ENCODE data around the gene TMEM252.

TMEM252 gene

DNA sequence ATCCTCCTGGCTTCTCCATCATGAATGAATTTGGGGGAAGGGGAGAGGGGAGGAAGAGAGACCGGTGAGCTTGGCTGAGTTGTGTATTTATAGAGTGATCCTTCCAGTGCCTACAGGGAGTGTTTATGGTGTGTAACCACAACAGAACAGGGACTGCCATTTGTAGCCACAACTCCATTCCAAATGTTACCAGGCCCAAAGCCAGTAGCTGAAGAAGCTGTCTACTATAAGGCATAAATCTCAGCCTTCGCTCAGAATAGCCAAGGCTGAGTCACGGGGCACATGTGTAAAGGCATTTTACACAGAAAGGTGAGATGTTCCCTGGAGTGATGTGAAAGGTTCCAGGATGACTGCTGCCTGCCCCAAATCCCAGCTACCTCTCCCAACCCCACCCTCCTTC lies 2.5 kb downstream of the TMEM252 start:
- no peak for DNase-seq

DNA sequence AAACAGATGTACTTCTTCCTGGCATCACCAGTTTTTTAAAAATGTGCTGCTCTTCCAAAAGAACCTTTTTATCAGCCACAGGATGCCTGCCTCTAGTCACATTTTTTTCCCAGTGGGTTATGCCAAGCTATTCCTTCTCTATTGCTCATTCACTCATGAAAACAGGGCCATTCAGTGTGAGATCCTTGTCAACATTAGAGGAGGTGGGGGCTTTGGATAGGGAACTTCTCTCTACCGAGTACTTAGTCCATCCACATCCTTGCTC lies 3.1 kb downstream of the TMEM252 start:
- no peak for DNase-seq

DNA sequence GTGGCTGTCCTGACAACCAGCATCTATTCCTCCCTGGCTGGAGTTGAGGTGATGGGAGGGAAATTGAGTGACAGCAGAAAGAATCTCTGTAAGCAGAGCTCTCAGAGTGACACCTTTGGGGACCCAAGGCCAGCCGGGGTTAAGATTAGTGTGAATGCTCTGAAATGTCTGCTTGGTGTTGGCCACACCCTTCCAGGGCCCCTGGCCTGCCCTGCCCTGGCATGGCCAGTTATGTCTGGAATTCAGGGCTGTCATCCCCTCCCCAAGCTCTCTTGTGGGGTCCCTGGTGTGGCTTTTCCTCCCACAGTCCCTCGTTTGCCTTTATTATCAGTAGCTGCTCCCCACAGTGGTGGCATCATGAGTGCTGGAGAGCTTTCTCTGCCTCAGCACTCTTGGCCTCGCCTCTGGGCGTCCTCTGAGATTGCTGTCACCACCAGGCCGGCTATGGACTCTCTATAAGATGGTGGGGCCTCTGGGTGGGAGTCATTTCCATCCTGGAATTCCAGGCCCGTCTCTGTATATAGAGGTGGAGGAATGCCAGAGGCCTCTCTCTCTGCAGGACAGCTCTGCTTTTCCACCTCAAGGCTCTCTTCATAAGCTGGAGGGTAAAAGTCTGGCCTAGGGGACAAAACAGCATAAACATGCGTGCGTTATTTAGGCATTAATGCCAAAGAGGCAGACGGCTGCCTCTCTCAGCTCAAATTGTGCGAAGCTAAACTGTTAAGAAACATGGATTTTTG lies 3.6 kb downstream of the TMEM252 start:
- DNase-seq: no peak

DNA sequence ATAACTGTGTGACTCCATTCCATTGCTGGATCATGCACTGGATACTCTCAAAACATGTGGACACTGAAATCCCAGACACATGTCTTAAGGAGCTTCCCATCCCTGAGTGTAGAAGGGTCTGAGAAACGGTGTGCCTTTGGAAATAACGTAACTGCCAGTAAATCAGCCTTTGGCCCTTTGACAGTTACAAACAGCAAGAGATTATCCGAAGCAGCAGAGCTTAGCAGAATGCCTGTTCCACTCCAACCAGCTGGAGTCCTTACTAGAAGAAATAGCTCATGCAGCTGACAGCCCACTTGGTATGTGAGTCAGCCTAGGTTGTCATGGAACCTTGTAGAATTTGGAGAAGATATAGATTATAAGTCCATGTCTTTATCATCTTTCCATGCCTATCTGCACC lies 7.0 kb downstream of the TMEM252 start:
- DNase-seq: no peak

DNA sequence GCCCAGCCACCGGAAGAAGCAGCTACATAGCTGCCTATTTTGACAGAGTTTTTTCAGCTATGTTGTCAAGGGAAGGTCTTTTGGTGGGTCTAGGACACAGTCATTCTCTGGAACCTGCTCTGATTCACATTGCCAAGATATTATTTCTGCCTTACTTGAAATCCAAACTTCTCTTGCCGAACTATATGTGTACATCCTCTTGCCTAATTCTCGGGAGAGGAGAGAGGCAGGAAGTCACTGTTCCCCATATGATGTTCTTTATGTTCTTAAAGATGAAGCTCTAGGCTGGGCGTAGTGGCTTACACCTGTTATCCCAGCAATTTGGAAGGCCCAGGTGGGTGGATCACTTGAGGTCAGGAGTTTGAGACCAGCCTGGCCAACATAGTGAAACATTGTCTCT lies 8.6 kb downstream of the TMEM252 start:
- DNase-seq: no peak

DNA sequence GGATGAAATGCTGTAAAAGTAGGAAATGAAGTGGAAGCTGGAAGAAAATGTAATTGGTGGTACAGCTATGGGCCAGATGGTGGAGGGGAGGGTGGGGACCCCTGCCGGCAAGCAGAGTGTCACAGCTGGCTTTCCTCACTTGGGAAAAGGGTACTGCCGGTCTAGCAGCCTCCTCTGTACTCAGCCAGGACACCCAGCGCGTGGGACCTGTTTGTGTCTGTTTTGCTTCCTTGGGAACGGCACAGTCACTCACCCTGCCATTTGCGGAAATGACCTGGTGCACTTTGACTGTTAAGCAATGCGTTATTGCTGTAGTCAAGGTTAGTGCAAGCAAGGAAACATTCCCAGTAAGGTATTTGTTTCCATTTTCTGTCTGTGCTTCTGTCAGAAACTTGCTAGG lies 10.1 kb downstream of the TMEM252 start:
- DNase-seq: no peak

DNA sequence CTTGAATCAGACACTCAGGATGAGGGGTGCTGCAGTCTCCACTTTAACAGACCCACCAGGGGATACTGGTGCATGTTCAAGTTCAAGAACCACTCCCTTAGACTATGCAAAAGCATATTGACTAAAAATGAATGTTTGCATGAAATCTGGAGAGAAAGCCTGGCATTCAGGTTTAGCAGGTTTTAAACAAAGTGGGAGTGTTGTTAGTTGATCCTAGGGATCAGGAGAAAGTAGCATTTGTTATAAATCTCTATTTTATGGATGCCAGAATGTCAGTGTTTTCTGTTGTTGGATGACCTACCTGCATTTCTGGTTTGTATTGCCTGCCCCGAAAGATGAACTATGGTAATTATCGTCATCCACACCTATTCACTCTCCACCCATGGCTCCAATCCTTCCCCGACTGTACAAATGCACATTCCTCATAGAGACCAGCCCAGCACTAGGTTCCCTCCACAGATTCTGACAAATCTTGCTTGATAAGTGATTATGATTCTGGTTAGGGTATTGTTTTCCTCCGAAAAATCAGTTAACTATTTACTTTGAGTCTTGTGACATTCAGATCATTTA lies 17.2 kb downstream of the TMEM252 start:
- no peak for DNase-seq

DNA sequence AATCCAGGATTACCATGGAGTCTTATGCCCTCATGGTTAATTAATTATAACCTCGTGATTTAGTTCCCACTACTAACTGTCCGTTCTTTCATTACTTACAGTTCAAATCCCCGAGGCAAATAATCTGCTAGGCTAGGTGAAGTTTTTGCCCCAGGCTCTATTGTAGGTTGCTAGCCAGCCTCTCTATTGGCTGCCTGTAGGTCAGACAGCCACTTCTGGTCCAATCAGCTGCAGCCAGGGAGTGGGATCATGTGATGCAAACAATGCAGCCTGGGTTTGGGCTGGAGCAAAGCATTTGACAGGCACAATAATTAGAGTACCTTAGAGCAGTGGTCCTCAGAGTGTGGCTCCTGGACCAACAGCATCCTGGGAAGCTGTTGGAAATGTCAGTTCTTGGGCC lies 17.7 kb downstream of the TMEM252 start:
- no peak for DNase-seq

DNA sequence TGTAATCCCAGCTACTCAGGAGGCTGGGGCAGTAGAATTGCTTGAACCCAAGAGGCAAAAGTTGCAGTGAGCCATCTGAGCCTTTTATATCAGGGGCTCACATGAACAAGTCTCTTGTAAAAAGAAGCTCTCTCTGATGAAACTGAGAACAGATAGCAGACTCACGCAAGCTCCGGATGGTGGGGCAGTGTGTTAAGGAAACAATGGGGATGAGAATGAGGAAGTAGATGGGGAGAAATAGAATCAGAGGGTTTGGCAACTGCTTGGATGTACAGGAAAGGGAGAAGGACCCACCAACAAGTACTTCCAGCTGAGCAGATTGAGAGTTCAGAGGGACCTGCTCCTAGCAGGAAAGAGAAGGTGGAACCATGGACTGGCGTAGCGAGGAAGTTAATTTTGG lies 18.6 kb downstream of the TMEM252 start:
- DNase-seq: no peak

DNA sequence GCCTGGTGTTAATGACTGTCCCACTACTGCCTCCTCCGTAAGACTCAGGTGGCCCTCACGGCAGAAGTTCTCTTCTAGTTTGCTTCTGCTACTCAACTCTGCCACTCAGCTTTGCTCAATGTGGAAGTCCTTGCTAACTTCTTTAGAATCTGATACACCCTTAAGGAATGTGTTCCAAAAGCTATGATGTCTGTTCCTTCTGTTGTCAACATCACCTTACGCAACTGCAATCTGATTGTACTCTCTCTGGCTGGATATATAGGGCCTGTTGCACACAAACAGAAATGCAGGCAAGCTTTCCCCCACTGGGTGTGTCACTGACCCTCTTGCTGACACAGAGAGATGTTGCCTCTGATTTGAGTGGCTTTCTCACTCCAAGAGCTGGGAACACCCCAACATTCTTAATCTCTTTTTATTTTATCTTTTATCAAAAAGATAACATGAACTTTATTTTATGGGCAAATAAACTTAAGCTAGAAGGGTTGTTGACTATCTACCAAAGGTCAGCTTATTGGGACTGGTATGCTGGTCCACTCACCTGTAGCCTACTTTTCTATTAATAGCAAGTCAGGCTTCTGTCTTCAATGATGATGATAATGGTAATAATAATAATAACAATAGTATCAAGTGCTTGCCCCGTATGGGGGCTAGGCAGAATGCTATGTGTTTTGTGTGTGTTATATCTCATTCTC lies 25.2 kb downstream of the TMEM252 start:
- DNase-seq: no peak

DNA sequence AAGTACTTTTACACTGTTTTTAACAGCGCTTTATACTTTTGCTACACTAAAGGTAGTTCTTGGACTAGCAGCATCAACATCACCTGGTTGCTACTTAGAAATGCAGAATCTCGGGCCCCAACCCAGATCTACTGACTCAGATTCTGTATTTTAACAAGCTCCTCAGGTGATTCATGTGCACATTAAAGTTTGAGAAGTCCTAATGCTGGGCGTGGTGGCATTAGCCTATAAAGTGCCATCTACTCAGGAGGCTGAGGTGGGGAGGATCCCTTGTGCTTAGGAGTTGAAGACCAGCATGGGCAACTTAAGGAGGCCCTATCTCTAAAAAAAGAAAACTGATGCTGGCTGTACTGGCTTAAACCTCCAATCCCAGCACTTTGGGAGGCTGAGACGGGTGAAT lies 26.7 kb downstream of the TMEM252 start:
- DNase-seq: no peak

DNA sequence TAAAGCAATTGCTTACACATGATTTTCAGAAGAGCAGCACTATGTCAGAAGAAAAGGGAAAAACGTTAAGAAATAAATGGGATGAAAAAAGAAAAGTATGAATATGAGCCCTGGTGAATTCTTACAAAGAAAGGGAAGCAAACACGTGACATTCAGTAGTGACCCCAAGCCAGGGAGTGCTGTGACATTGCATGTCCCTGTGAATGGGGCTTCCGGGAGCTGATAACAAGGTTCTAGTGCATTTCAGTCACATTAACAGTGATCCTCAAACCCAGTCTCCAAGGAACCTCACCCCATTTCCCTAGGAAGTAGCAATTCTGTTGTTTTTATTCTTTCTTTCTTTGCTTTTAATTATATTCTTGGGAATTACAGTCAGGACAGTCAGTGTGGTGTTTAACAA lies 27.3 kb downstream of the TMEM252 start:
- DNase-seq: no peak

DNA sequence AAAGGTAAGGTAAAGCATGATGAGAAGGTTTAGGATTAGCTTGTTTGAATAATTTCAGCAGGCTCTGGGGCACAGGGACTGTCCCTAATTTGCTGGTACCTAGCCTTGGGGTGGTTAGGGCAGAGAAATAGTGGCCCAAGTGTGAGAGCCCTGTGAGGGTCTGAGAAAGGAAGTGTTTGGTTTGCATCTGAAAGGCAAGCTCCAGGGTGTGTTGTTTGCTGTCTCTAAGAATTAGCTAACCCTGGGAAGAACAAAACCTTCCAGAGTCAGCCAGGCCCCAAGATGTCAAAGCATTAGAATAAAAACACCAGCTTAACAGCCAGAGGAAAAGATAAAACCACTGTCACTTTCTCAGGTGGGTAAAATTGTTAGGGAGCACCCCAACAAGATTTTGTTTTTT lies 31.0 kb downstream of the TMEM252 start:
- DNase-seq: no peak

DNA sequence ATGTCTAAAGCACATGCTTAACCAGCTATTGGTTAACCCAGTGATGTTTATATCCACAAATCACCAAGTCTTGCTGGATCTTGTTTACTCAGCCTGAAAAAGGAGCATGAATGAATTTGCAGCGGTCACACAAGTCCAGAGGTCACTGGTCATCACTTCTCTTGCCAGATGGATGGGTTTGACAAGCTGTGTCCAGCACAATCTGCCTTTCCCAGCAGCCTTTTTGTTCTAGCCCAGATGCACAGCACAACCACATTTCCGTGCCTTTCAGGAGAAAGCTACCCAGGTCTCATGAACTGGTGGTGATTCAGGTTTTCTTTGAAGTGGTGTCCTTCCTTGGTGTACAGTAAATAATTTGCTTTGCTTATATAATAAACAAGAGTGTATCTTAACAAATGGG lies 32.1 kb downstream of the TMEM252 start:
- DNase-seq: no peak

DNA sequence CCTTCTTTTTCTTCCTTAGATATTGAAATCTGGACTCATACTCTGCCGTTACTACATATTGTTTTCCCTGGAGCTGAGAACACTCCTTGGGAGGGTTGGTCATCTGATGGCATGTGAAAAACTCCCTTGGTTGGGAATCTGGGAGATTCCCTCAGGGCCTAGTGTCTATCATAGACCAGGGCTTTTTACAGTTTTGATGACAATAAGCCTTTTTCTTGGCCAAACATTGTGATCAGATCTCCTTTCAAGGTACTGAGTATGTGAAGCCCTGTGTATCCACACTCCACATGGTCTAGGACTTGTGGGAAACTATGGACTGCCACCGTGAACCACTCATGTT lies 32.9 kb downstream of the TMEM252 start:
- no peak for DNase-seq

DNA sequence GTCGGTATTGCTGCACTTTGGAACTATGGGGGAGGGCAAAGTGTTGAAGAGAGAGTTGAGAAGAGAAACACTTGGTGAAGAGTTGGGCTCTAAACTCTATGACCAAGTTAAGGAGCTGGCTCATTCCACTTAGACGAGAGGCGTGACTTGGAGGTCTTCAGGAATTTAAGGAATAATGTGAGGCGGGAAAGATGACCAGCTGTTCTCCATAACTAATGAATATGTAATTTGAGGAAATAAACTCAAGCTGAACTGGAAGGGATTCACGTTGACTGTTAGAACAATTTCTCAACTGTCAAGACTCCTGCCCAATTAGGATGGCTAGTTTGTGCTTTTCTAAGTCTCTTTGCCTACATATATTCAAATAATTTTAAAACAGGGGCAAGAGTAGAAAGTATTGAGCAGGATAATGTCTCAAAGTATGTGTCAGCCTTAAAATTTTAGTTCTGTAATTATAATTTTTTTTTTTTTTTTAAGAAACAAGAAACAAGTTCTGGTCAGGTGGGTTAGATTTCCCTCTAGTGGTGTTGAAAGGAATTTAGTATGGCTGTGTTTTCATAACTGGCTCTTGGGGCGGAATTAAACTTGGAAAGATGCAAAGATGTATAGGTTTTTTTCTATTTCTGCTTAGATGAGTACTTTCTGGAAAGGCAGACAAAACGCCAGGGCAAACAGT lies 33.4 kb downstream of the TMEM252 start:
- peak; percentile 0 for DNase-seq

DNA sequence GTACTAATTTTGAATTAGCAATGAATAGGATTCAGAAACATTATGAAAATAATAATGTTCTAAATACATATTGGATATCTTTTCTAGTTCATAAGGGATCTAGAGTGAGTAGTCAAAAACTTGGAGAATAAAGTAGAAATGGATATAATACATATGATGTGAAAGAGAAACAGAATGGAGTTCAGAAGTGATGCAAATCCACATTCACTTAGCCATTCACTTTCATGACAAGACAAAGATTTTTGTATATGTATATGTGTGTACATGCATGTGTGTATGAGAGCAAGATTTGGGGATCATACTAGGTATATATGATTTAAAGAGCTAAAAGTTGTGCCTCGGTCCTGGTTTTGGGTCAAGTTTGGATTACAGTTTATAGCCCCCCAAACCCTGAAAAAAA lies 34.1 kb downstream of the TMEM252 start:
- no peak for DNase-seq

DNA sequence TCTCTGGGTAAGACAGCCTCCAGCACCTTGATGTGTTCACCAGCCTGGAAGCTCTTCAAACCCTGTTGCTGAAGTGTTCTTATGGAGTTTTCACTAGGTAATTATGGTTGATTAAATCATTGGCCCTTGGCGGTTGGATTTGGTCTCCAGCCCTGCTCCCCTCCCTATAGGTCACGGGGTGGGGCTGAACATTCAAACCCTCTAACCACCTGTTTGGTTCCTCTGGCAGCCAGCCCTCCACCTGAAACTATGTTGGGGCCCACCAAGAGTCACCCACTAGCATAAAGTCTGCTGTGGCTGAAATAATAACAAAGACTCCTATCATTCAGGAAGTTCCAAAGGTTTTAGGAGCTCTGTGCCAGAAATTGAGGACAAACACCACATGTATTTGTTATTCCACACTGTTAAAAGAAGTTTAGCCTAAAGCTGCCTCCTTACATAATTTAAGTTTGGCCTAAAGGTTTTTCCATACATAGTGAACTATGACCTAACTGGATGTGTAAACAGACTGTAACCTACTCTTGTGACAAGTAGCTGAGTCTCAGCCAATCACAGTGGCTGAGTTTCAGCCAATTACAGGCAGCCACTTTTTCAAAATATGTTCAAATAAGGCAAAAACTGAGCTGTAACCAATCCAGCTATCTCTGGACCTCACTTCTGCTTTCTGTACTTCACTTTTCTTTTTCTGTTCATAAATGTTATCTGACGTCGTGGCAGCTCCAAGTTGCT lies 34.8 kb downstream of the TMEM252 start:
- no peak for DNase-seq

DNA sequence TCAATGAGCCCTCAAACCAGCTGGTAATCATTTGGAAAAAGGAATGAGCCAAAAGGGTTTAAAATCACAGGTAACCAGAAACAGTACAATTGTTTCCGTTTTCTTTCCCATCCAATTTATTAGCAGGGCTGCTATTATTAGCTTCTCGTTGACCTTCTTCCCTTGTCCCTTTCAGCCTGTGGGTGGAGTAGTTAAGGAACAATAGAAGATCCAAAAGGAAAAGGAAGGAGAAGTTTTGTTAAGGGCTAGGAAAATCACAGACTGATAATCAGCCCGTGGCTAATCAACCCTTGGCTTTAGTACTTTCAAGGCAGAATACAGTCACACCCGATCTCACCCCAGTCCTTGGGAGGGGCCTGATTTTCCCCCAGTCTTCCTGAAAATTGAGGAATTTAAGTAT lies 38.4 kb downstream of the TMEM252 start:
- no peak for DNase-seq

DNA sequence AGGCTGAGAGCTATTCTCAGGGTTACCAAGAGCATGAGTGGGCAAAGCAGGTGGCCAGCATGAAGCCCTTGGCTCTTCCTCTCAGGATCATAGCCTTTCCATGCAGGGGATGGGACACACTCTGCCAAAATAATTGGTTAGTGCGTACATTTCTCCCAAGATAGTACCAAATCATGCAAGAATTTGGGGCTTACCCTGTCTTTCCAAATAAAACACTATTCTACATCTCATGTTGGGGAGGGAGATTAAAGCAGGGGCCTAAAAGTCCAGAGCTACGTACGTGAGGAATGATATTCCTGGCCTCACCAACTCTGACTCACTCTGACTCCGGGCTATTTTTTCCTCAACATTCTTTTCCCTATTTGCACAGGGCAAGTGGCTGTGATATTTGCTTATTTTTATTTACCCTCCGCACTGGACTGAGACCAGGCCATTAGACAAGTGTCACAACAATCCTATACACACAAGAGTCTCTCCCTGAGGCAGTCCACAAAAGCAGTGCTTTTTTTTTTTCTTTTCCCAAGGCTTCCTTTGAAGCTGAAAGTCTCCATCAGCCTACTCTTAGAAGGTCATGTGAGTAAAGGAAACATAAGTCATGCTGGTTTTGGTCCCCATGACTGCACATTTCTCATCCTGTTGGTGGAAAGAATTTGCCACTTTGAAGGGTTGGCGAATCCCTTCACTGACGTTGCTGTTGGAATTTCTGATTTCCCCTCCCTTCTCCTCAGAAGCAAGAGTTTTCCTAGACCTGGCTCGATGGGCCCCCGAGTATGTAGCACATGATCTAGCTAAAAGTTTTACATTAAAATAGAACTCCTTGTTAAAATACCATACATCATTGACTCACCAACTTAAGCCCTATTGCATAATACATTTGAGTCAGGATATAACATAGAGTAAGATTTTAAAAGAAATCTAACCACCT lies 40.0 kb downstream of the TMEM252 start:
- no peak for DNase-seq

DNA sequence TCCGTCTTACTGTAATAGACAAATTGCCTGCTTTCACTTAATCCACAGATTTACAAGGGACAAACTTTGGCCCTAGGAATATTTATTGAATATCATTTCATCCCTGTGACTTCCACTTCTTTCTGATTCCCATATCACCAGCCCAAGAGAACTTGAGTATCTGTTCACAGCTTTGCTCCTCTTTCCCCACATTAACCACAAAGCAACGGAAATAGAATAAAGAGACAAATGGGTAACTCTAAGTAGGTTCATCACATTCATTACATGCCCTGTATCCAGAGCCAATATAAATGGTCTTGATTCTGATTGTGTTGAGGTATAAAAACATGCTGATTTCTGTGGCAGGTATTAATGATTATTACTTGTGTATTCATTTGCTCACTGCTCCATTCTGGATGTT lies 41.9 kb downstream of the TMEM252 start:
- DNase-seq: no peak

DNA sequence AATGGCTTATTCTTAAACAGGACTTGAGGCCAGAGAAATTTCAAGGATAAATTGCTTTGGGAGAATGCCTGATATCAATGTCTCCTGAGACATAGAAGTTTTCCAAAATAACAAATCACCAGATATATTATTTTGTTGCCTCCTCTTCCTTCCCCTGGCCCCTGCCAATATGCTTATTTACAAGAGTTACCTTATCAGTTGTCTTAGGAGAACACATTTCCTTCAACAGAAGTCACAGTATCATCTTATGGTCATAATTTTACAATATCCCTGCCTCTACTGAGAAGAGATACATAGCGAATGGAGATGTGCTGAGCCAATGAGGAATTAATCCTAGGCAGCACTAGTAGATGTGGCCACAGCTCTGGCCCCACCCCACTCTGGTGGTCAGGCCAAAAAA lies 43.1 kb downstream of the TMEM252 start:
- DNase-seq: no peak

DNA sequence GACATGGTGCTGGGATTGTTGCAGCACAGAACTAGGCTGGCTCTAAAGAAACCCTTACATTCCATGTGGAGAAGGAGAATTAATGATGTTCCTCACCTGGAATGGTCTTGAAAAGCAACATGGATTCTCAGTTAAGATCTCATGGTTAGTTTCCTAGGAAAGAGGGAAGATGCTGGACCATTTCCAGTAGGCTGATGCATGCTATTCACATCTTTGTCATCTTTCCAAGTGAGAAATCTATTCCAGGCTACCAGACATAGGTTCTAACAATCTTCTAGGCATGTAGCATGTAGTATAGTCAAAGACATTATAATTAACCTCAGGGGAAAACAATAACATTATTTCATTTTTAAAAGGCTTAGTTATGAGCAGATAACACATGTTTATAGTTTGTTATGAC lies 44.3 kb downstream of the TMEM252 start:
- no peak for DNase-seq
